DND-41 (cell line): ENCODE data around the gene PRORP.

Experiments used
- ATAC-seq: fragments of 200-7000 bp; cut with Tn5 transposase; 3 replicates; pipeline ENCODE4 v1.9.1; 2021; ENCODE audit warnings: low read depth; ENCODE audit not compliant: insufficient read depth
- DNase-seq: peaks from one replicate; pipeline ENCODE4 v3.0.0-alpha.2; 2020
- H2AFZ ChIP-seq: 2 replicates; pipeline ENCODE4 v1.6.0; 2012; ENCODE audit warnings: low read depth, low read length
- H3K27ac ChIP-seq: 2 replicates; pipeline ENCODE4 v1.5.1; 2012; ENCODE audit warnings: low read length, inconsistent platforms
- H3K27me3 ChIP-seq: fragments of 200-600 bp; sonication (generic); 2 replicates; pipeline ENCODE4 v1.6.0; 2012; ENCODE audit warnings: low read length, mild to moderate bottlenecking, inconsistent platforms; ENCODE audit not compliant: insufficient read depth, poor library complexity
- H3K36me3 ChIP-seq: 2 replicates; pipeline ENCODE4 v1.5.1; 2012; ENCODE audit warnings: low read length, inconsistent platforms; ENCODE audit not compliant: insufficient read depth
- H3K4me1 ChIP-seq: 2 replicates; pipeline ENCODE4 v1.5.1; 2012; ENCODE audit warnings: mild to moderate bottlenecking, low read length; ENCODE audit not compliant: insufficient read depth
- H3K4me2 ChIP-seq: 2 replicates; pipeline ENCODE4 v1.6.0; 2012; ENCODE audit warnings: mild to moderate bottlenecking, moderate library complexity, low read length, inconsistent platforms; ENCODE audit not compliant: insufficient read depth
- H3K4me3 ChIP-seq, 2 experiments: fragments of 200-600 bp in 1 of 2; shearing (Covaris generic) in 1 of 2; 2 replicates each; pipeline ENCODE4 v1.5.1; 2012 to 2016; ENCODE audit warnings: inconsistent platforms in 2 of 2, low read length in 2 of 2, mild to moderate bottlenecking in 2 of 2, low read depth in 1 of 2, moderate library complexity in 1 of 2
- H3K79me2 ChIP-seq: 2 replicates; pipeline ENCODE4 v1.6.0; 2012; ENCODE audit warnings: low read length, inconsistent platforms; ENCODE audit not compliant: insufficient read depth
- H3K9ac ChIP-seq: 2 replicates; pipeline ENCODE4 v1.6.0; 2012; ENCODE audit warnings: low read depth, mild to moderate bottlenecking, inconsistent platforms, low read length, moderate library complexity
- H3K9me3 ChIP-seq: 2 replicates; pipeline ENCODE4 v1.5.1; 2012; ENCODE audit warnings: low read length, moderate library complexity, mild to moderate bottlenecking, inconsistent platforms; ENCODE audit not compliant: insufficient read depth, severe bottlenecking
- H4K20me1 ChIP-seq: 2 replicates; pipeline ENCODE4 v1.6.0; 2012; ENCODE audit warnings: low read length; ENCODE audit not compliant: insufficient read depth
- EZH2 ChIP-seq: IDR thresholded peaks from 3 replicates; pipeline ENCODE4 v1.6.1; 2012; ENCODE audit warnings: borderline replicate concordance, low read depth, mild to moderate bottlenecking, moderate library complexity, low read length, inconsistent platforms; ENCODE audit not compliant: severe bottlenecking
- TF ChIP-seq, protein P1 (sequence below): IDR thresholded peaks from 2 replicates; pipeline ENCODE4 v1.5.1; 2012; ENCODE audit warnings: borderline replicate concordance, low read length, moderate library complexity, mild to moderate bottlenecking; ENCODE audit not compliant: poor library complexity, severe bottlenecking; ENCODE audit errors: extremely low read depth

The PRORP gene

DNA sequence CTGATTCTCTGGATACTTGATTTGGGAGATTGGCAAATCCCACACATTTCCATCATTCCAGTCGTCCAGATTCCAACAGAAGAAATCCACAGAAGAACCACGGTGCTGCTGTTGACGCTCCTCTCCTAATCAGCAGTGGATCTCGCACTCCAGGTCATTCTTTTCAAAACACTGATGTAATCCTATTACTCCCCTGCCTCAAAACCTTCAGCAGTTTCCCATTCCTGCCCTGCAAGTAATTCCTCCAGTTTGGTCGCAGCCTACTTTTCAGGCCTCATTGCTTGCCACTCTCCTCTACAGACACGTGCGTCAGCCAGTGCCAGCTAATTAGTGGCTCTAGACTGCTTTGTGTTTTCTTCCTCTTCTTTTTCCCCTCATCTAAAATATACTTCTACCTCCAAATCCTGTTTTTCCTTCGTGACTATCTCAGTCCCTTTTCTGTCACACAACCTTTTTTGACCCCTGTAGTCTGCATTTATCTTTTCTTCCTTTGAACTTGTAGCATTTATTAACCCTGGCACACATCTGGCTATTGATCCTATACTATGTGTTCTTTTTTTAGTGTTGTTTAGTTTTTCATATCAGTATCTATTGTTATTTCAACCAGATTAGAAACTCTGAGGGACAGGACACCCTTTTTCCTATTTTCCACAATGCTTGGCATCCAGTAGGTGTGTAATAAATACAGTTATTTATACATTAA lies 36.8 kb downstream of the PRORP start:
- no peak overlapping the region for H3K4me3 ChIP-seq
- peaks cover 21% of the 10 kb centered on the region for H3K36me3 ChIP-seq
- peaks cover 3% of the 10 kb centered on the region; the same call in 1 of the 2 replicates for H3K79me2 ChIP-seq
- H3K4me1 ChIP-seq, result peaks cover 8% of the 10 kb centered on the region
- DNase-seq (no peak), ATAC-seq (no peak)
- no peaks in the 10 kb centered on the region for H3K27me3 ChIP-seq
- H3K9me3 ChIP-seq, result no peaks in the 10 kb centered on the region
- H3K9ac ChIP-seq, result no peak overlapping the region
- H3K4me2 ChIP-seq, result no peak overlapping the region
- TF ChIP-seq EZH2, result no peak
- TF ChIP-seq, protein P1, sequence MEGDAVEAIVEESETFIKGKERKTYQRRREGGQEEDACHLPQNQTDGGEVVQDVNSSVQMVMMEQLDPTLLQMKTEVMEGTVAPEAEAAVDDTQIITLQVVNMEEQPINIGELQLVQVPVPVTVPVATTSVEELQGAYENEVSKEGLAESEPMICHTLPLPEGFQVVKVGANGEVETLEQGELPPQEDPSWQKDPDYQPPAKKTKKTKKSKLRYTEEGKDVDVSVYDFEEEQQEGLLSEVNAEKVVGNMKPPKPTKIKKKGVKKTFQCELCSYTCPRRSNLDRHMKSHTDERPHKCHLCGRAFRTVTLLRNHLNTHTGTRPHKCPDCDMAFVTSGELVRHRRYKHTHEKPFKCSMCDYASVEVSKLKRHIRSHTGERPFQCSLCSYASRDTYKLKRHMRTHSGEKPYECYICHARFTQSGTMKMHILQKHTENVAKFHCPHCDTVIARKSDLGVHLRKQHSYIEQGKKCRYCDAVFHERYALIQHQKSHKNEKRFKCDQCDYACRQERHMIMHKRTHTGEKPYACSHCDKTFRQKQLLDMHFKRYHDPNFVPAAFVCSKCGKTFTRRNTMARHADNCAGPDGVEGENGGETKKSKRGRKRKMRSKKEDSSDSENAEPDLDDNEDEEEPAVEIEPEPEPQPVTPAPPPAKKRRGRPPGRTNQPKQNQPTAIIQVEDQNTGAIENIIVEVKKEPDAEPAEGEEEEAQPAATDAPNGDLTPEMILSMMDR, result no peak
- no peak overlapping the region for H2AFZ ChIP-seq
- H4K20me1 ChIP-seq, result no peaks in the 10 kb centered on the region
- H3K27ac ChIP-seq, result no peak overlapping the region

DNA sequence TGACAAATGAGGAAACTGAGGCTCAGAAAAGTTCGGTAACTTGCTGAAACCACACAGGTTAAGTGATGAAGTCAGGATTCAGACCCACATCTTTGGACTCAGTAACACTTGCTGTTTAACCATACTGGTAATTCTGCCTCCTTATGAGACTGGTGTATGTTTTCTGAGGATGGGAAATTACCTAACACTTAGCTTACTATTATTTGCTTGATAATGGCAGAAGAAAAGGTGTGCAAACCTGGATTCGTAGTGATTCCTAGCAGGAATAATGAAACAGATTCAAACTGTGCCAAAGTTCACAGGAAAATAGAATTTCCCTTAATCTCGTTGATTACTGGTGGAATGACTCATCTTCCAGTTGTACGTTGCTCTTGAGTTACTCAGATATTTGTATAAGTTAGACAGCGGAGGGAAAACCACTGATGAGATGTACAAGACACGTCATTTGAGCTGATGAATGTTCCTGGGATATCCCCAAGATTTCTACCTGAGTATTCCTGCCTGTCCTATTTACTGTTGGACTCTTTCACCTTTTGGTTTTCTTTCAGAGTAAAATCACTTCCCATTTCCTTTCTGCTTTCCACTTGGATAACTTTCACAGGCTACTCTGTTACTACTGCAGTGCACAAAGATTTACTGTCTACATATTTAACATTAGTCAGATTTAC lies 37.5 kb downstream of the PRORP start:
- no peaks in the 10 kb centered on the region for H3K9me3 ChIP-seq
- no peaks in the 10 kb centered on the region for H4K20me1 ChIP-seq
- no peak for TF ChIP-seq EZH2
- TF ChIP-seq, protein P1, result no peak
- no peak overlapping the region for H3K4me2 ChIP-seq
- no peak overlapping the region for H3K27ac ChIP-seq
- peaks cover 21% of the 10 kb centered on the region for H3K36me3 ChIP-seq
- H3K4me1 ChIP-seq, result peaks cover 6% of the 10 kb centered on the region
- no peak overlapping the region for H2AFZ ChIP-seq
- ATAC-seq (no peak), DNase-seq (no peak)
- H3K4me3 ChIP-seq, result no peak overlapping the region
- peaks cover 3% of the 10 kb centered on the region; the same call in 1 of the 2 replicates for H3K79me2 ChIP-seq
- H3K9ac ChIP-seq, result no peak overlapping the region
- no peaks in the 10 kb centered on the region for H3K27me3 ChIP-seq

DNA sequence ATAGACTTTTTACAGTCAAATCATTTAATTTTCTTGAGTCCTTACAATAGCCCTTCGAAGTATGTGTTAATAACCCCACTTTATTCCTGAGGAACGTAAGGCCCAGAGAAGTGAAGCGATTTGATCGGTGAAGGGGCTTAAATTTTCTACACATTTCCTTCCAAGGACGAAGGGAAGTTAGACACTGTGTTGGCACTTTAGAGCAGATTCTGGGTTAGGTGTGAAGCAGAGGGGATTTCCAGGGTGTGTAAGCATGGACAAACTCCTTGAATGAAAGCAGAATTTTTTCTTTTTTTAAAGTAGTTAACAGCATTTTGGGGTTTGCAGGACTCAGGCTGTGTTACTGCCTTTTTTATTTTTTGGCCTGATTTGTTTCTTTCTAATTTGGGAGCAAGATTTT lies 38.9 kb downstream of the PRORP start:
- no peak for ATAC-seq
- no peak overlapping the region for H3K27ac ChIP-seq

More for the DNA sequence above, 38.9 kb downstream of the PRORP start:
- TF ChIP-seq, protein P1, result no peak
- no peak for TF ChIP-seq EZH2
- no peaks in the 10 kb centered on the region for H3K9me3 ChIP-seq
- H3K4me2 ChIP-seq, result no peak overlapping the region
- H3K27me3 ChIP-seq, result no peaks in the 10 kb centered on the region
- H3K4me3 ChIP-seq, result no peak overlapping the region
- H3K79me2 ChIP-seq, result peaks cover 3% of the 10 kb centered on the region; the same call in 1 of the 2 replicates
- no peak overlapping the region for H3K9ac ChIP-seq
- H3K4me1 ChIP-seq, result peaks cover 1% of the 10 kb centered on the region
- no peak overlapping the region for H2AFZ ChIP-seq
- H3K36me3 ChIP-seq, result peaks cover 21% of the 10 kb centered on the region
- no peaks in the 10 kb centered on the region for H4K20me1 ChIP-seq
- DNase-seq, result no peak
